GM21526 (cell line): ENCODE data around the gene PIP4K2A.

Source experiments
- ATAC-seq: cut with Tn5 transposase; IDR thresholded peaks from one replicate; pipeline ENCODE4 v1.9.1; 2021; ENCODE audit warnings: moderate library complexity; ENCODE audit not compliant: unreplicated experiment, low FRiP score

Gene PIP4K2A

GRCh38 chr10:22495396-22495795, 219.0 kb downstream of the PIP4K2A start:
- no peak for ATAC-seq

GRCh38 chr10:22494007-22494406, 220.4 kb downstream of the PIP4K2A start:
- no peak for ATAC-seq

GRCh38 chr10:22491931-22492615, 222.3 kb downstream of the PIP4K2A start:
- no peak for ATAC-seq

- no peak for ATAC-seq
Observed at GRCh38 chr10:22491480-22491879, 222.9 kb downstream of the PIP4K2A start.

GRCh38 chr10:22489975-22490374, 224.4 kb downstream of the PIP4K2A start:
- peak; percentile 50 for ATAC-seq

GRCh38 chr10:22489467-22489866, 224.9 kb downstream of the PIP4K2A start:
- no peak for ATAC-seq

GRCh38 chr10:22486431-22486830, 227.9 kb downstream of the PIP4K2A start:
- ATAC-seq = no peak
